ENCODE results near the gene LHPP. TPM values are rescaled to one million over a fixed set of nuclear protein-coding genes. Genes with fewer than 3 reads are reported as not detected.

The LHPP gene
- total RNA-seq, 1 donor from 2014 or later = 15.3 TPM

DNA sequence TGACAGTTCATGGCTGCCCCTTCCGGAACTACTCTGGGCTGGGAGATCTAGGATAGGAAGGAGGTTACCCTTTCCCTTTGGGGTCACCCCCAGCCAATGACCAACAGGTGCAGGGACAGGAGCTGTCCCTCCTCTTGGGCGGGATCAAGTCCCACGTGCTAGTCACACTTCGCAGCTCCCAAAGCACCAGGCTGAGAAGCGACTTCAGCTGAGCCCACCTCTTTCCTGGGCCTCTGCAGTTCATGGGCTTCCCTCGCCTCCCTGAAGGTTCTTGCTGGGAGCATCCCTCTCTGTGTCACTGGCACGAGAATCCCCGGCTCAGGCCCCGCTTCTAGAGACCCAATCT is 167.0 kb downstream of the LHPP start:
- Mint-ChIP-seq H3K9me3 (ENCODE audit: low read depth) (no peaks in the 10 kb centered on the region), H3K4me3 (ENCODE audit: unreplicated experiment) (no peak overlapping the region), H3K27me3 (ENCODE audit: low read depth) (no peaks in the 10 kb centered on the region), H3K36me3 (ENCODE audit: low read depth) (peaks cover 2% of the 10 kb centered on the region), H3K4me1 (ENCODE audit: low read depth) (peaks cover 20% of the 10 kb centered on the region), H3K27ac (ENCODE audit: unreplicated experiment) (no peak overlapping the region)
- no peak for DNase-seq (ENCODE audit: low spot score)
- TF ChIP-seq CTCF (IDR thresholded peaks at IDR 0.05) = no peak

DNA sequence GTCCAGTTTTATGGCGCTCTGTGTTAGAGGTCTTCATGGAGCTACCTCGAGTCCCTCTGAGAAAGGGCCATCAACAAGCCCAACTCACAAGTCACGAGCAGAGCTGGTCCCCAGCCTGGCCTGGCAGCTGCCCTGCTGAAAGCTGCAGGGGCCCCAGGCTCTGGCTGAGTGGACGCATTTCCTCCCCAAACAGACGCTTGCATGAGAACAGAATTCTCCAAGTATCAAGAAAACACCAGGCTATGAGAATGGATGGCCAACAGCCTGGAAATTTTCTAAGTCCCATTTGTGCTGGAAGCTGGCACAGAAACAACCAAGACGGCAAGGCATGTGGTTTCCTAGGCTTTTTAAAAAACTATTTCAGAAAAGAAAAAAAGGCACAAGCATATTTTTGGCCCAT is 167.8 kb downstream of the LHPP start:
- TF ChIP-seq CTCF (IDR thresholded peaks at IDR 0.05) = no peak
- peaks cover 3% of the 10 kb centered on the region for H3K9me3 Mint-ChIP-seq (ENCODE audit: low read depth)
- no peak overlapping the region for H3K27ac Mint-ChIP-seq (ENCODE audit: unreplicated experiment)
- H3K27me3 Mint-ChIP-seq (ENCODE audit: low read depth) = no peaks in the 10 kb centered on the region
- H3K4me3 Mint-ChIP-seq (ENCODE audit: unreplicated experiment) = no peak overlapping the region
- H3K4me1 Mint-ChIP-seq (ENCODE audit: low read depth) = peaks cover 20% of the 10 kb centered on the region
- DNase-seq (ENCODE audit: low spot score) = no peak
- peaks cover 4% of the 10 kb centered on the region for H3K36me3 Mint-ChIP-seq (ENCODE audit: low read depth)

DNA sequence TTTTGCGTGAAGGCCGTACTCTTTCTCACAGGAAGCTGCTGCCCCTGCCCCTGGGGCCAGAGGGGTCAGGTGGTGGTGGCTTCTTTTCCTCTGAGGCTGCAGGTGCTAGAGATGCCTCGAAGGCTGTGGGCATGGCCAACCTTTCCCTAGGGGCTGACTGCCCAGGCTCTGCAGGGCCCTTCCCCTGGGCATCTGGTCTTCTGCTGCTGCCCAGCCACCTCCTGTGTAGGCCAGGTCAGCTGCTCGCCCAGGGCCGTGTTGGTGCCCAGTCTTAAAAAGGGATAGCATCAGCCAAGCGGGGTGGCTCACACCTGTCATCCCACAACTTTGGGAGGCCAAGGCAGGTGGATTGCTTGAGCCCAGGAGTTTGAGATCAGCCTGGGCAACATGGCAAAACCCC is 168.2 kb downstream of the LHPP start:
- DNase-seq (ENCODE audit: low spot score) = no peak
- Mint-ChIP-seq H3K4me3 (ENCODE audit: unreplicated experiment) (no peak overlapping the region), H3K27me3 (ENCODE audit: low read depth) (no peaks in the 10 kb centered on the region), H3K4me1 (ENCODE audit: low read depth) (peaks cover 20% of the 10 kb centered on the region), H3K9me3 (ENCODE audit: low read depth) (peaks cover 3% of the 10 kb centered on the region), H3K27ac (ENCODE audit: unreplicated experiment) (no peak overlapping the region), H3K36me3 (ENCODE audit: low read depth) (peaks cover 4% of the 10 kb centered on the region)
- no peak for TF ChIP-seq CTCF (IDR thresholded peaks at IDR 0.05)

DNA sequence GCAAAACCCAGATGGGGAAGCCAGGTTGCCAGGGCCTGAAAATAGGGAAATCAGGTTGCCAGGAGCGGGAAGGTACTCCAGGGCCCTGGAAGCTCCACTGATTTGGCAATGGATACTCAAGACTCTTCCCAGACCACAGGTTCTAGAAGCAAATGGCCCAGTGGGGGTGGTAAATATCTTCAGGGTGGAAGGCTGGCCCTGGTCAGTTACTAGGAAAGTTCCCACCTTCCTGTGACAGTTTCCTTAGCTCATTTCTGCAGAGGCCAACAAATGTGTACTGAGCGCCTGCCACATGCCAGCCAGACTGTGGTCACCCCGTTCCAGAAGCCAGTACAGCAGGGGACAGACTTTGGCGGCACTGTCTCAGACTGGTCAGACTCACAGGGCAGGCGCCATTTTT is 168.9 kb downstream of the LHPP start:
- Mint-ChIP-seq H3K27ac (ENCODE audit: unreplicated experiment) (no peak overlapping the region), H3K9me3 (ENCODE audit: low read depth) (peaks cover 3% of the 10 kb centered on the region), H3K4me3 (ENCODE audit: unreplicated experiment) (no peak overlapping the region), H3K27me3 (ENCODE audit: low read depth) (no peaks in the 10 kb centered on the region), H3K36me3 (ENCODE audit: low read depth) (peaks cover 2% of the 10 kb centered on the region), H3K4me1 (ENCODE audit: low read depth) (peaks cover 20% of the 10 kb centered on the region)
- no peak for TF ChIP-seq CTCF (IDR thresholded peaks at IDR 0.05)
- DNase-seq (ENCODE audit: low spot score) = no peak

GRCh38 chr10:124632064-124632531 is 170.5 kb downstream of the LHPP start:
- Mint-ChIP-seq H3K4me3 (ENCODE audit: unreplicated experiment) (no peak overlapping the region), H3K36me3 (ENCODE audit: low read depth) (peaks cover 2% of the 10 kb centered on the region), H3K27me3 (ENCODE audit: low read depth) (no peaks in the 10 kb centered on the region), H3K4me1 (ENCODE audit: low read depth) (peaks cover 13% of the 10 kb centered on the region), H3K9me3 (ENCODE audit: low read depth) (peaks cover 3% of the 10 kb centered on the region), H3K27ac (ENCODE audit: unreplicated experiment) (no peak overlapping the region)
- no peak for DNase-seq (ENCODE audit: low spot score)
- TF ChIP-seq CTCF (IDR thresholded peaks at IDR 0.05) = peak; percentile 17
